ENCODE results near the gene FLT3.

DNA sequence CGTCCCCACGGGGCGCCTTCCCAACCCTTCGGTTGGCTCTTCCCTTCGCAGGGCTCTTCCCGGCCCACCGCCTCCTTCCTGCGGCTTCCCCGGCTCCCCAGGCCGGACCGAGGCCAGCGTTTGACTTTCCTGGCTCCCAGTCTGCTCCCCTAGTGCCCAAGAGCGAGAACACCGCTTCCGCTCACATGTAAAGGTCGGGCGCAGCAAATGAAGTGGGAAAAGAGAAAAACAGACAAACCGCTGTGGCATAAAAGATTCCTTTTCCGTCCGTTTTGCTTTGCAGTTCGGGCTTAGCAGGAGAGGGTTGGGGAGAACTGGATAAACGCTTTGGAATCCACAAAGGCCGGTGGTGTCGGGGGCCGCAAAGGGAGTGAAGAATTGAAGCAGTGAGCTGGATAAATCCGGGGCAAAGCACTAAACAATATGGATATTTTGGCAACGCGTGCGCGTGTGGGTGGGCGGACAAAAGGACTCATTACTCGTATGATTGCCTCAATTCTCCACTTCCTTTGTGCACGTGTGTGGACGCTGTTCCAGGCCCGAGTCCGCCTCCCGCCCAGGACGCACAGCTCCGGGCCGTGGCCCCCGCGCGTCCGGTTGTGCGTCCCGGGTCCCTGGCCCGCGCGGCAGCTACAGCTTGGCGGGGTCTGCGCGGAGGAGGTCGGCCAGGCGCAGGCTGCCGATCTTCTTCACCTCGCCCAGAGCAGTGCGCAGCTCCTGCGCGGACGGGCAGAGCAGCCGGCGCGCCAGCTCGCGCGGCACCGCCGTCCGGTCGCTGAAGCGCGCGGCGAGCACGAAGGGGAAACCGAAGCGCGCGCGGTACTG, 122.7 kb downstream of the FLT3 start:
- TF ChIP-seq, protein P1, sequence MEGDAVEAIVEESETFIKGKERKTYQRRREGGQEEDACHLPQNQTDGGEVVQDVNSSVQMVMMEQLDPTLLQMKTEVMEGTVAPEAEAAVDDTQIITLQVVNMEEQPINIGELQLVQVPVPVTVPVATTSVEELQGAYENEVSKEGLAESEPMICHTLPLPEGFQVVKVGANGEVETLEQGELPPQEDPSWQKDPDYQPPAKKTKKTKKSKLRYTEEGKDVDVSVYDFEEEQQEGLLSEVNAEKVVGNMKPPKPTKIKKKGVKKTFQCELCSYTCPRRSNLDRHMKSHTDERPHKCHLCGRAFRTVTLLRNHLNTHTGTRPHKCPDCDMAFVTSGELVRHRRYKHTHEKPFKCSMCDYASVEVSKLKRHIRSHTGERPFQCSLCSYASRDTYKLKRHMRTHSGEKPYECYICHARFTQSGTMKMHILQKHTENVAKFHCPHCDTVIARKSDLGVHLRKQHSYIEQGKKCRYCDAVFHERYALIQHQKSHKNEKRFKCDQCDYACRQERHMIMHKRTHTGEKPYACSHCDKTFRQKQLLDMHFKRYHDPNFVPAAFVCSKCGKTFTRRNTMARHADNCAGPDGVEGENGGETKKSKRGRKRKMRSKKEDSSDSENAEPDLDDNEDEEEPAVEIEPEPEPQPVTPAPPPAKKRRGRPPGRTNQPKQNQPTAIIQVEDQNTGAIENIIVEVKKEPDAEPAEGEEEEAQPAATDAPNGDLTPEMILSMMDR (IDR thresholded peaks at IDR 0.05): no peak
- TF ChIP-seq POLR2AphosphoS5 (IDR thresholded peaks at IDR 0.05): no peak

Measured in sigmoid colon (tissue), 4 donors.